GM19099 (cell line): ENCODE measurements around the gene FGD4.

Experiments used
- POLR2A ChIP-seq: IDR thresholded peaks from 3 replicates; pipeline ENCODE4 v1.6.1; 2011; ENCODE audit warnings: low read depth; ENCODE audit not compliant: insufficient read length; ENCODE audit errors: extremely low read depth

Gene FGD4

GRCh38 chr12:32399370-32400113 lies at the start of gene FGD4:
FGD4 (plus strand) TSS chr12:32399558.
- TF ChIP-seq POLR2A: no peak

GRCh38 chr12:32353540-32353939 lies 45.8 kb upstream of the FGD4 start:
- TF ChIP-seq POLR2A: no peak

GRCh38 chr12:32357601-32358249 lies 41.6 kb upstream of the FGD4 start:
- TF ChIP-seq POLR2A: no peak

- no peak for TF ChIP-seq POLR2A
These were observed 38.4 kb upstream of the FGD4 start for GRCh38 chr12:32360956-32361355.

- no peak for TF ChIP-seq POLR2A
These were observed 36.5 kb upstream of the FGD4 start for GRCh38 chr12:32362892-32363291.

GRCh38 chr12:32365473-32366064 lies 33.8 kb upstream of the FGD4 start:
- no peak for TF ChIP-seq POLR2A

GRCh38 chr12:32366714-32367113 lies 32.6 kb upstream of the FGD4 start:
- TF ChIP-seq POLR2A: no peak

GRCh38 chr12:32367381-32367780 lies 32.0 kb upstream of the FGD4 start:
- no peak for TF ChIP-seq POLR2A

GRCh38 chr12:32369202-32369601 lies 30.2 kb upstream of the FGD4 start:
- no peak for TF ChIP-seq POLR2A

GRCh38 chr12:32377344-32378055 lies 21.9 kb upstream of the FGD4 start:
- no peak for TF ChIP-seq POLR2A

GRCh38 chr12:32379213-32379612 lies 20.1 kb upstream of the FGD4 start:
- TF ChIP-seq POLR2A: no peak

GRCh38 chr12:32379667-32380066 lies 19.7 kb upstream of the FGD4 start:
- TF ChIP-seq POLR2A: no peak

- TF ChIP-seq POLR2A: no peak
These were observed 17.1 kb upstream of the FGD4 start for GRCh38 chr12:32382226-32382625.

GRCh38 chr12:32390572-32391219 lies 8.7 kb upstream of the FGD4 start:
- no peak for TF ChIP-seq POLR2A

- TF ChIP-seq POLR2A: no peak
These were observed 4.3 kb upstream of the FGD4 start for GRCh38 chr12:32395026-32395425.

- no peak for TF ChIP-seq POLR2A
These were observed 1.7 kb upstream of the FGD4 start for GRCh38 chr12:32397696-32398095.

- TF ChIP-seq POLR2A: no peak
These were observed 1.2 kb upstream of the FGD4 start for GRCh38 chr12:32398181-32398580.
